ENCODE data around the gene MB21D2. TPM values are rescaled to one million over a fixed set of nuclear protein-coding genes. Genes with fewer than 3 reads are reported as not detected.

Gene MB21D2
- total RNA-seq, 4 donors from 2014 or later: 5.0 to 21.8 (median 11.9) TPM

- no peak overlapping the region for H3K27ac ChIP-seq
- intact Hi-C loops (cut with DNase I; ENCODE audit: low total_unique reads): no loop called here
- no peak for TF ChIP-seq POLR2A (IDR thresholded peaks at IDR 0.05)
- no peak for TF ChIP-seq CTCF (IDR thresholded peaks at IDR 0.05)
- H3K4me1 ChIP-seq: no peaks in the 10 kb centered on the region
- H3K27me3 ChIP-seq: no peaks in the 10 kb centered on the region
- H3K36me3 ChIP-seq: no peaks in the 10 kb centered on the region
- no peaks in the 10 kb centered on the region for H3K9me3 ChIP-seq
- no peak overlapping the region for H3K4me3 ChIP-seq
- DNase-seq: no peak
Observed at GRCh38 chr3:192861972-192862371, 55.7 kb downstream of the MB21D2 start.

GRCh38 chr3:192860454-192860853, 57.2 kb downstream of the MB21D2 start:
- DNase-seq: no peak
- TF ChIP-seq CTCF (IDR thresholded peaks at IDR 0.05): no peak
- TF ChIP-seq POLR2A (IDR thresholded peaks at IDR 0.05): no peak
- H3K27ac ChIP-seq: no peak overlapping the region
- no peaks in the 10 kb centered on the region for H3K27me3 ChIP-seq
- no peak overlapping the region for H3K4me3 ChIP-seq
- no peaks in the 10 kb centered on the region for H3K4me1 ChIP-seq
- intact Hi-C loops (cut with DNase I; ENCODE audit: low total_unique reads): no loop called here
- no peaks in the 10 kb centered on the region for H3K9me3 ChIP-seq
- no peaks in the 10 kb centered on the region for H3K36me3 ChIP-seq

DNA sequence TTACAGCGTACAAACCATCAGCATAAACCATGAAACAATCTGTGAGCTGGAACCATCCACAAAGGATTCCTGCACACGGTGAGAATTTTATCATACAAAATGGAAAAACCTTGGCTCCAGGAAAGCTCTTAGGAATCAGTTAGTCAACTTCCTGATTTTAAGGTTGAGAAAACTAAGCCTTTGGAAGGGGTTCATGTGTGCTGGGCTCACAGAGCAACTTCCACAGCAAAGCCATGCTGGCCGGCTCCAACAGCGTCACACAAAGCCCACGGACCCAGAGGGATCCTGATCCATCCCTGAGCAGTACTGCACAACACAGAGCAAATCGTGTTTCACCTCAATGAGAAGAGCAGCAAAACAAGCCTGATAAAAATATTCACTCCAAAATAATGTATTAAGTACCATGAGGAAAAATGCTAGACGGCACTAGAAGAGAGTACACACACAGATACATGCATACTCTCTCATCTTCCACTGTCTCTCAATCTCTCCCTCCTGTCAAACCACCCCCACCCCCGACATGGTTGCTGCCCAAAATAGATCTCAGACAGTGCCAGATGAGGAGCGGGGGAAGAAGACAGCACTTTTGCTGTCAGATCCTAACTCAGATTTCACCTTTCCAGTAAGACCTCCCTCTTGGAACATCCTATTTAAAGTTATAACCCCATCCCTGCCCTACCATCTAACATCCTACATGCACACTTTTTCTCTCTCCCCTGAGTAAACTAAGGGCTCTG, 58.6 kb downstream of the MB21D2 start:
- TF ChIP-seq CTCF (IDR thresholded peaks at IDR 0.05) (no peak), POLR2A (IDR thresholded peaks at IDR 0.05) (no peak)
- intact Hi-C loops (cut with DNase I; ENCODE audit: low total_unique reads): no loop called here
- H3K9me3 ChIP-seq: no peaks in the 10 kb centered on the region
- no peak overlapping the region for H3K27ac ChIP-seq
- H3K4me3 ChIP-seq: no peak overlapping the region
- no peaks in the 10 kb centered on the region for H3K36me3 ChIP-seq
- H3K27me3 ChIP-seq: no peaks in the 10 kb centered on the region
- no peaks in the 10 kb centered on the region for H3K4me1 ChIP-seq
- no peak for DNase-seq

- no peaks in the 10 kb centered on the region for H3K36me3 ChIP-seq
- H3K9me3 ChIP-seq: no peaks in the 10 kb centered on the region
- TF ChIP-seq CTCF (IDR thresholded peaks at IDR 0.05): no peak
- TF ChIP-seq POLR2A (IDR thresholded peaks at IDR 0.05): no peak
- no peaks in the 10 kb centered on the region for H3K4me1 ChIP-seq
- no peak overlapping the region for H3K4me3 ChIP-seq
- intact Hi-C loops (cut with DNase I; ENCODE audit: low total_unique reads): no loop called here
- H3K27ac ChIP-seq: no peak overlapping the region
- no peaks in the 10 kb centered on the region for H3K27me3 ChIP-seq
- DNase-seq: no peak
Observed at GRCh38 chr3:192857260-192857661, 60.4 kb downstream of the MB21D2 start.

- no peak overlapping the region for H3K27ac ChIP-seq
- no peak for DNase-seq
- no peaks in the 10 kb centered on the region for H3K4me1 ChIP-seq
- TF ChIP-seq CTCF (IDR thresholded peaks at IDR 0.05) (no peak), POLR2A (IDR thresholded peaks at IDR 0.05) (no peak)
- H3K4me3 ChIP-seq: no peak overlapping the region
- no peaks in the 10 kb centered on the region for H3K36me3 ChIP-seq
- H3K9me3 ChIP-seq: no peaks in the 10 kb centered on the region
- no peaks in the 10 kb centered on the region for H3K27me3 ChIP-seq
- intact Hi-C loops (cut with DNase I; ENCODE audit: low total_unique reads): no loop called here
Observed at GRCh38 chr3:192855434-192855833, 62.2 kb downstream of the MB21D2 start.
